Measurements from ENCODE around the gene CXCL5.

Gene CXCL5

GRCh38 chr4:74033739-74034138, 35.3 kb upstream of the CXCL5 start:
- ChIA-PET POLR2A (no interaction called here), CTCF (no interaction called here)
- TF ChIP-seq CTCF (IDR thresholded peaks at IDR 0.05; ENCODE audit: insufficient read depth, low read length, missing control alignments): no peak

GRCh38 chr4:74032064-74032463, 33.6 kb upstream of the CXCL5 start:
- no peak for TF ChIP-seq CTCF (IDR thresholded peaks at IDR 0.05; ENCODE audit: insufficient read depth, low read length, missing control alignments)
- CTCF ChIA-PET: interaction anchor here (1.0 kb wide), 1 partner anchor 12 kb away, joined by 3 read pairs; no protein-coding TSS in a partner anchor

More at GRCh38 chr4:74033739-74034138, 35.3 kb upstream of the CXCL5 start:
- no peak for DNase-seq (ENCODE audit: low read depth, low spot score)
- H3K4me3 ChIP-seq (ENCODE audit: low read depth, low read length): no peak overlapping the region

GRCh38 chr4:74031576-74031975, 33.1 kb upstream of the CXCL5 start:
- H3K4me3 ChIP-seq (ENCODE audit: low read depth, low read length): no peak overlapping the region
- ChIA-PET POLR2A (no interaction called here), CTCF (interaction anchor here (0.8 to 1.0 kb wide), 2 partner anchors 12 to 103 kb away, joined by 3 to 5 read pairs; no protein-coding TSS in a partner anchor)
- TF ChIP-seq CTCF (IDR thresholded peaks at IDR 0.05; ENCODE audit: insufficient read depth, low read length, missing control alignments): no peak
- no peak for DNase-seq (ENCODE audit: low read depth, low spot score)

More at GRCh38 chr4:74032064-74032463, 33.6 kb upstream of the CXCL5 start:
- no peak for DNase-seq (ENCODE audit: low read depth, low spot score)
- H3K4me3 ChIP-seq (ENCODE audit: low read depth, low read length): no peak overlapping the region
- POLR2A ChIA-PET: no interaction called here

- DNase-seq (ENCODE audit: low read depth, low spot score): no peak
- CTCF ChIA-PET: no interaction called here
- H3K4me3 ChIP-seq (ENCODE audit: low read depth, low read length): no peak overlapping the region
- POLR2A ChIA-PET: no interaction called here
- TF ChIP-seq CTCF (IDR thresholded peaks at IDR 0.05; ENCODE audit: insufficient read depth, low read length, missing control alignments): no peak
Observed at GRCh38 chr4:74030285-74030684, 31.8 kb upstream of the CXCL5 start.

GRCh38 chr4:74028504-74028903, 30.0 kb upstream of the CXCL5 start:
- ChIA-PET CTCF (interaction anchor here (1.2 to 1.4 kb wide), 2 partner anchors 9 to 10 kb away, joined by 4 read pairs; partner anchors contain the start of gene CXCL3), POLR2A (no interaction called here)
- no peak for DNase-seq (ENCODE audit: low read depth, low spot score)

GRCh38 chr4:74023709-74024108, 25.2 kb upstream of the CXCL5 start:
- no peak overlapping the region for H3K4me3 ChIP-seq (ENCODE audit: low read depth, low read length)
- no peak for DNase-seq (ENCODE audit: low read depth, low spot score)
- POLR2A ChIA-PET: no interaction called here
- TF ChIP-seq CTCF (IDR thresholded peaks at IDR 0.05; ENCODE audit: insufficient read depth, low read length, missing control alignments): no peak
- CTCF ChIA-PET: interaction anchor here (1.5 kb wide), 1 partner anchor 14 kb away, joined by 6 read pairs; the partner anchor contains the start of gene CXCL3

More at GRCh38 chr4:74028504-74028903, 30.0 kb upstream of the CXCL5 start:
- H3K4me3 ChIP-seq (ENCODE audit: low read depth, low read length): no peak overlapping the region
- no peak for TF ChIP-seq CTCF (IDR thresholded peaks at IDR 0.05; ENCODE audit: insufficient read depth, low read length, missing control alignments)

Data from AG04449 (cell line).